ENCODE results near the gene LGMN. TPM values are rescaled to one million over a fixed set of nuclear protein-coding genes. Genes with fewer than 3 reads are reported as not detected.

Gene LGMN
- total and polyA plus RNA-seq, 2 of the 8 experiments (the other 6 are each of a cell fraction or from before 2014, with no cell fraction given) = 57.4 to 83.4 TPM

DNA sequence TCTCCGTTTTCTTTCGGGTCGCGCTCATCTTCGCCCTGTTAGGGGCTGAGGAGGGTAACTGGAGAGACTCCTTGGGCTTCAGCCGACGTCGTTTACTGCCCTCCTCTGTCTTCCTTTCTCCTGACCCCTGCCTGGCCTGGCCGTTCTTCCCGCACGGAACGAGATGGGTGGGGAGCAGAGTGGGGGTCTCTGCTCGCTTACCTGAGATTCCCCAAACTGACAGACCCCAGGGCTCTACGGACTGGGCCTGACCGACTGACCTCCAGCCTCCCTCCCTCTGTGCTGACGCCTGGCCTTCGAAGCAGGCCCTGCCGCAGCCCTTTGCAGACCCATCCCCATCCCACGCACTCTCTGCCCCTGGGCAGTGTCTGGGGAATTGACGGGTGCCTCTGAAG lies 46.1 kb upstream of the LGMN start:
- Histone ChIP-seq H3K4me1 (replicated peaks in 1 of 4; ENCODE audit: control insufficient read depth in 3 of 4, insufficient read depth in 4 of 4, low read length in 3 of 4) (no peaks in the 10 kb centered on the region), H2BK12ac (ENCODE audit: low read depth, low read length) (no peak overlapping the region), H3K36me3 (ENCODE audit: control insufficient read depth in 2 of 4, insufficient read depth in 4 of 4, low read length in 3 of 4) (peaks cover 3 to 15% (median 12%) of the 10 kb centered on the region in 4 experiments; a peak in 7 of 8 replicates), H3K9me3 (ENCODE audit: insufficient read depth in 2 of 2, low read depth in 1 of 2, low read length in 1 of 2) (peaks cover 0 to 2% of the 10 kb centered on the region in 2 experiments; a peak in 2 of 4 replicates), H3K9ac (replicated peaks in 1 of 4; ENCODE audit: extremely low read depth in 1 of 4, low read depth in 3 of 4, low read length in 3 of 4) (peak overlapping the region; percentile 51 to 86 (median 83)), H2AK5ac (ENCODE audit: low read depth, low read length) (no peak overlapping the region), H3K56ac (replicated peaks; ENCODE audit: insufficient read length, low read depth, low read length) (no peak overlapping the region), H3K27me3 (replicated peaks in 1 of 4; ENCODE audit: control insufficient read depth in 3 of 4, extremely low read depth in 1 of 4, insufficient read depth in 3 of 4, low read length in 3 of 4) (no peaks in the 10 kb centered on the region), H2BK120ac (replicated peaks; ENCODE audit: low read depth, low read length) (no peak overlapping the region), H3K4me2 (ENCODE audit: insufficient read depth in 1 of 2, low read depth in 2 of 2, low read length in 2 of 2) (peak overlapping the region; percentile 75 to 77), H4K91ac (replicated peaks; ENCODE audit: insufficient read length, low read length) (peak overlapping the region; percentile 5), H3K27ac (ENCODE audit: low read depth, low read length) (peak overlapping the region; percentile 55), H2BK15ac (ENCODE audit: low read length) (no peak overlapping the region), H4K8ac (ENCODE audit: extremely low read depth, insufficient read depth, low read length) (peak overlapping the region; percentile 89), H3K4me3 (ENCODE audit: extremely low read depth in 1 of 4, insufficient read depth in 2 of 4, low read depth in 3 of 4, low read length in 4 of 4) (peak overlapping the region; percentile 90 to 92 (median 92)), H3K79me2 (ENCODE audit: control insufficient read depth in 1 of 2, insufficient read depth in 2 of 2, low read length in 2 of 2) (peaks cover 0 to 23% of the 10 kb centered on the region in 2 experiments; a peak in 2 of 4 replicates), H3K18ac (ENCODE audit: extremely low read depth, low read length) (no peak overlapping the region), H4K5ac (ENCODE audit: insufficient read length, low read depth, low read length) (peak overlapping the region; percentile 61), H3K23me2 (ENCODE audit: low read depth, low read length) (no peaks in the 10 kb centered on the region; the same call in 1 of the 2 replicates), H3K14ac (ENCODE audit: insufficient read length) (no peak overlapping the region), H3K79me1 (ENCODE audit: low read depth, low read length) (peaks cover 3% of the 10 kb centered on the region; the same call in 1 of the 2 replicates), H3K4ac (replicated peaks; ENCODE audit: insufficient read length, low read depth, low read length) (no peak overlapping the region), H4K20me1 (replicated peaks in 1 of 2; ENCODE audit: control insufficient read depth in 1 of 2, insufficient read depth in 2 of 2, low read length in 2 of 2) (no peaks in the 10 kb centered on the region), H3K23ac (ENCODE audit: insufficient read length) (no peak overlapping the region), H2BK20ac (ENCODE audit: low read length) (no peak overlapping the region), H2BK5ac (ENCODE audit: low read depth, low read length) (peak overlapping the region; percentile 38; the same call in 1 of the 2 replicates), H2AFZ (ENCODE audit: low read length) (peak overlapping the region; percentile 77; the same call in 1 of the 2 replicates)
- no peak for DNase-seq (ENCODE audit: low read depth in 1 of 2, low spot score in 2 of 2)
- WGBS, 2 experiments (ENCODE audit: extremely low coverage in 1 of 2, insufficient coverage in 1 of 2, insufficient read length in 1 of 2, insufficient replicate concordance in 2 of 2, low coverage in 1 of 2, low lambda C conversion rate in 2 of 2, missing lambda C conversion rate in 1 of 2) = 4% methylated on average over 20 of the region's 20 CpGs; no CpG with 5 or more reads in 1 of the 2 experiments
- FAIRE-seq = no peak
- ChIA-PET CTCF (ENCODE audit: partially characterized antibody) (no interaction called here), POLR2A (ENCODE audit: partially characterized antibody) (interaction anchor here (1.0 kb wide), 1 partner anchor 46 kb away, joined by 3 read pairs; the partner anchor contains the start of gene LGMN)
- 0 out of 4 replicates have a peak, but pooled peaks of 1 of the 2 experiments have one; percentile 3 for TF ChIP-seq SIN3A (conservative IDR thresholded peaks at IDR 0.05 in 1 of 2, IDR thresholded peaks at IDR 0.05 in 1 of 2; ENCODE audit: low read depth in 1 of 2, low read length in 2 of 2)
- no peak for TF ChIP-seq MAFK (IDR thresholded peaks at IDR 0.05; ENCODE audit: low read depth, low read length)
- TF ChIP-seq ATF2 (IDR thresholded peaks at IDR 0.05; ENCODE audit: low read length) = no peak
- no peak; the same call in 1 of the 2 replicates for TF ChIP-seq TAF1 (IDR thresholded peaks at IDR 0.05; ENCODE audit: low read depth, low read length)
- TF ChIP-seq NRF1 (IDR thresholded peaks at IDR 0.05; ENCODE audit: low read depth, low read length) = no peak
- peak; percentile 83 for TF ChIP-seq SAP30 (IDR thresholded peaks at IDR 0.05; ENCODE audit: insufficient read depth, insufficient replicate concordance, low read length)
- no peak for TF ChIP-seq KDM5A (IDR thresholded peaks at IDR 0.05; ENCODE audit: low read length)
- TF ChIP-seq MAX (IDR thresholded peaks at IDR 0.05) = no peak
- no peak for TF ChIP-seq CREB1 (IDR thresholded peaks at IDR 0.05)
- no peak; the same call in 1 of the 2 replicates for TF ChIP-seq POLR2AphosphoS5 (IDR thresholded peaks at IDR 0.05; ENCODE audit: low read depth, low read length)
- TF ChIP-seq RNF2 (IDR thresholded peaks at IDR 0.05; ENCODE audit: borderline replicate concordance, low read depth, low read length, missing control alignments, poor library complexity, severe bottlenecking) = no peak

Data from H1 (cell line).